GM12873 (cell line): ENCODE measurements around the gene PPP1R16B.

Experiments
- CTCF ChIP-seq: IDR thresholded peaks from 2 replicates; pipeline ENCODE4 v1.5.1; 2012; ENCODE audit warnings: low read depth, mild to moderate bottlenecking, moderate library complexity, low read length, control low read depth; ENCODE audit not compliant: insufficient read depth; ENCODE audit errors: missing control alignments

PPP1R16B gene

GRCh38 chr20:38926142-38926933, 120.8 kb downstream of the PPP1R16B start, which contains the start of gene FAM83D:
TSS of gene FAM83D (plus strand) at chr20:38926417. CDS start at chr20:38926443, 26 bp downstream.
- no peak for TF ChIP-seq CTCF

- TF ChIP-seq CTCF, result no peak
Measured at GRCh38 chr20:38926934-38927616, 121.6 kb downstream of the PPP1R16B start.

- no peak for TF ChIP-seq CTCF
Measured at GRCh38 chr20:38927902-38928578, 122.5 kb downstream of the PPP1R16B start.

- TF ChIP-seq CTCF, result no peak
Measured at GRCh38 chr20:38930242-38930569, 124.7 kb downstream of the PPP1R16B start.

GRCh38 chr20:38931984-38932383, 126.5 kb downstream of the PPP1R16B start:
- no peak for TF ChIP-seq CTCF

- no peak for TF ChIP-seq CTCF
Measured at GRCh38 chr20:38932457-38933120, 127.1 kb downstream of the PPP1R16B start.
